Ectodermal cell (in vitro differentiated cells): ENCODE measurements around the gene FAM228B.
"Not testable (repeated sequence)": the region's sequence is repeated elsewhere in the genome, so short reads cannot be mapped to it uniquely, and the experiment has no call there.

ENCODE experiments used
- H3K27ac ChIP-seq: 2 replicates; pipeline ENCODE4 v1.7.0; 2013; ENCODE audit warnings: mild to moderate bottlenecking, low read depth, low read length; ENCODE audit not compliant: insufficient read depth, poor library complexity, severe bottlenecking
- H3K27me3 ChIP-seq: 2 replicates; pipeline ENCODE4 v1.7.0; 2013; ENCODE audit warnings: mild to moderate bottlenecking, low read length; ENCODE audit not compliant: insufficient read depth, control insufficient read depth, poor library complexity, severe bottlenecking
- H3K36me3 ChIP-seq: one replicate; pipeline ENCODE4 v1.7.0; 2013; ENCODE audit warnings: low read length; ENCODE audit not compliant: control insufficient read depth, insufficient read depth
- H3K4me1 ChIP-seq: one replicate; pipeline ENCODE4 v1.7.0; 2013; ENCODE audit warnings: low read length; ENCODE audit not compliant: control insufficient read depth, insufficient read depth
- H3K4me3 ChIP-seq: 2 replicates; pipeline ENCODE4 v1.7.0; 2013; ENCODE audit warnings: low read depth, low read length, control low read depth; ENCODE audit not compliant: insufficient read depth
- H3K9me3 ChIP-seq: 2 replicates; pipeline ENCODE4 v1.7.0; 2013; ENCODE audit warnings: mild to moderate bottlenecking, low read length, moderate library complexity; ENCODE audit not compliant: control insufficient read depth
- WGBS, 2 experiments: methylation state at CpG; one replicate each; pipeline ENCODE4 v1.1.7; 2013; ENCODE audit warnings: missing lambda C conversion rate in 2 of 2; 5-methylcytosine and 5-hydroxymethylcytosine counted together

Gene FAM228B

DNA sequence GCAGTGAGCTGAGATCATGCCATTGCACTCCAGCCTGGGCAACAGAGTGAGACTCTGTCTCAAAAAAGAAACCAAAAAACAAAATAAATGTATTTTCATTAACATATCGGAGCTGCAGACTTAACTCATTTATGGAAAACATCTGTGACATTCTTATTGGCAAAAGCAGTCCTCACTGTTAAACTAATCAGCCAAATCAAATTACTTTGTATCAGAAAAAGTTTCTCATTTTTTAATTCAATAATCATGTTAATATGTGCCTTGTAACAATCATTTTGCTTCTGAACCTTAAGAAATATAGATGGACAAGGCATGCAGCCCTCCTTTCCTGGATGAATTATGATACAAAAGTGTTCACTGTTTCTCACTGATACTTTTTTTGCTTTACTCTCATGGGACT is 20.6 kb upstream of the FAM228B start:
- Histone ChIP-seq H3K27me3 (no peaks in the 10 kb centered on the region), H3K4me1 (no peaks in the 10 kb centered on the region), H3K9me3 (no peaks in the 10 kb centered on the region), H3K27ac (no peak overlapping the region), H3K36me3 (no peaks in the 10 kb centered on the region), H3K4me3 (no peak overlapping the region)
- 88 to 94% methylated on average over 1 of the region's 1 CpG for WGBS, 2 experiments

- no peaks in the 10 kb centered on the region for H3K4me1 ChIP-seq
- no peak overlapping the region for H3K4me3 ChIP-seq
- H3K36me3 ChIP-seq, result no peaks in the 10 kb centered on the region
- H3K9me3 ChIP-seq, result no peaks in the 10 kb centered on the region
- H3K27me3 ChIP-seq, result no peaks in the 10 kb centered on the region
- no peak overlapping the region for H3K27ac ChIP-seq
- WGBS, 2 experiments, result 92 to 93% methylated on average over 8 of the region's 8 CpGs
Measured at GRCh38 chr2:24104110-24104650, 19.1 kb upstream of the FAM228B start.

GRCh38 chr2:24104906-24105305 is 18.4 kb upstream of the FAM228B start:
- no peak overlapping the region for H3K27ac ChIP-seq
- H3K9me3 ChIP-seq, result no peaks in the 10 kb centered on the region
- H3K36me3 ChIP-seq, result no peaks in the 10 kb centered on the region
- no peak overlapping the region for H3K4me3 ChIP-seq
- no peaks in the 10 kb centered on the region for H3K27me3 ChIP-seq
- WGBS, 2 experiments, result 88 to 92% methylated on average over 4 of the region's 4 CpGs
- H3K4me1 ChIP-seq, result no peaks in the 10 kb centered on the region

DNA sequence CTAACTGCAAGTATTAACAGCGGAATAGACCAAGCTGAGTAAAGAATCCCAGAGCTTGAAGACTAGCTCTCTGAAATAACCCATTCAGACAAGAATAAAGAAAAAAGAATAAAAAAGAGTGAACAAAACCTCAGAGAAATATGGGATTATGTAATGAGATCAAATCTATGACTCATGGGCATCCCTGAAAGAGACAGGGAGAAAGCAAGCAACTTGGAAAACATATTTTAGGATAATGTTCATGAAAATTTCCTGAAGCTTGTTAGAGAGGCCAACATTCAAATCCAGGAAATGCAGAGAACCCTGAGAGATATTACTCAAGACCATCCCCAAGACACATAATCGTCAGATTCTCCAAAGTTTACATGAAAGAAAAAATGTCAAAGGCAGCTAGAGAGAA is 17.5 kb upstream of the FAM228B start:
- Histone ChIP-seq H3K27ac (no peak overlapping the region), H3K9me3 (no peaks in the 10 kb centered on the region), H3K4me3 (no peak overlapping the region), H3K4me1 (no peaks in the 10 kb centered on the region), H3K27me3 (no peaks in the 10 kb centered on the region), H3K36me3 (no peaks in the 10 kb centered on the region)
- WGBS, 2 experiments, result 48 to 50% methylated on average over 2 of the region's 2 CpGs

DNA sequence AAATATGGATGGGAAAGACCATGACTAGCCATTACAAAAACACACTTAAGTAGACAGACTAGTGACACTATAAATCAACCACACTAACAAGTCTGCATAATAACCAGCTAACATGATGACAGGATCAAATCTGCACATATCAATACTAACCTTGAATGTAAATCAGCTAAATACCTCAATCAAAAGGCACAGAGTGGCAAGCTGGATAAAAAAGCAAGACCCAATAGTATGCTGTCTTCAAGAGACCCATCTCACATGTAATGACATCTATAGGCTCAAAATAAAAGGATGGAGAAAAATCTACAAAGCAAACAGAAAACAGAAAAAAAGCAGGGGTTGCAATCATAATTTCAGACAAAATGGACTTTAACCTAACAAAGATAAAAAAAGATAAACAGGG is 16.5 kb upstream of the FAM228B start:
- Histone ChIP-seq H3K27me3 (no peaks in the 10 kb centered on the region), H3K36me3 (no peaks in the 10 kb centered on the region), H3K4me1 (no peaks in the 10 kb centered on the region), H3K4me3 (no peak overlapping the region), H3K9me3 (no peaks in the 10 kb centered on the region), H3K27ac (no peak overlapping the region)

DNA sequence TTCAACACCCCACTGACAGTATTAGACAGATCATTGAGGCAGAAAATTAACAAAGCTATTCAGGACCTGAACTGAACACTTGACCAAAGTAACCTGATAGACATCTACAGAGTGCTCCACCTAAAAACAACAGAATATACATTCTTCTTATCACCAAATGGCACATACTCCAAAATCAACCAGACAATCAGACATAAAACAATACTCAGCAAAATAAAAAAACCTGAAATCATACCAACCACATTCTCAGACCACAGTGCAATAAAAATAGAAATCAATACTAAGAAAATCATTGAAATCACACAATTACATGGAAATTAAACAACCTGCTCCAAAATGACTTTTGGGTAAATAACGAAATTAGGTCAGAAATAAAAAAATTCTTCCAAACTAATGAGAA is 15.9 kb upstream of the FAM228B start:
- no peak overlapping the region for H3K4me3 ChIP-seq
- no CpG with 5 or more reads among the region's 1 CpG for WGBS, 2 experiments
- no peaks in the 10 kb centered on the region for H3K36me3 ChIP-seq
- no peaks in the 10 kb centered on the region for H3K27me3 ChIP-seq
- no peak overlapping the region for H3K27ac ChIP-seq
- H3K4me1 ChIP-seq, result no peaks in the 10 kb centered on the region
- no peaks in the 10 kb centered on the region for H3K9me3 ChIP-seq

- H3K27ac ChIP-seq, H3K4me3 ChIP-seq, H3K36me3 ChIP-seq, H3K27me3 ChIP-seq, H3K9me3 ChIP-seq, H3K4me1 ChIP-seq: not testable (repeated sequence)
- WGBS, 2 experiments, result 80 to 93% methylated on average over 1 of the region's 1 CpG
Measured at GRCh38 chr2:24109431-24109830, 13.8 kb upstream of the FAM228B start.

GRCh38 chr2:24110660-24111303 is 12.5 kb upstream of the FAM228B start:
- Histone ChIP-seq H3K27ac (no peak overlapping the region), H3K4me1 (no peaks in the 10 kb centered on the region), H3K9me3 (no peaks in the 10 kb centered on the region), H3K36me3 (no peaks in the 10 kb centered on the region), H3K4me3 (no peak overlapping the region), H3K27me3 (no peaks in the 10 kb centered on the region)
- 94 to 95% methylated on average over 7 of the region's 7 CpGs for WGBS, 2 experiments

DNA sequence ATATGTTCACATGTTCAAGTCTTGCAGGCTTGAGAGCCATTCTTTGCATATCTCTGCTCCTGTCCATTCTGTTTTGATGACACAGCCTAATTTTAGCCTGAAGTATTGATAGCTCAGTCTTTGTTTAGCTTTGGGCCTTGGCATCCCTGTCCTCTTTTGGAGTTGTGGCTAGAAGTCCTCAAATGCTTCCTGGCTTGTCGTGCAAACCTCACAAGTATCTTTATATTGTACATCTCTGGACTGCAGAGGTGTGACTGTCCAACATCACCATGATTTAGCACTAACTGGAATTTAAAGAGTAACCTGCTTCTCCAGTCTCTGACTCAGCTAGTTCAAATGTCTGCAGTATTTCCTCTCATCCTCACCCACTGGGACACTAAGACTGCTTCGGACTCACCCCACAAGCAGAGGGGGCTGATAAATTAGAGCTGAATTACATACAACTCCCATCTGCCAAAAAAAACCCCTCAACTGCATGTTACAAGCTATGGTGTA is 11.8 kb upstream of the FAM228B start:
- 92% methylated on average over 2 of the region's 2 CpGs for WGBS, 2 experiments
- Histone ChIP-seq H3K27me3 (no peaks in the 10 kb centered on the region), H3K27ac (no peak overlapping the region), H3K4me1 (no peaks in the 10 kb centered on the region), H3K4me3 (no peak overlapping the region), H3K9me3 (no peaks in the 10 kb centered on the region), H3K36me3 (no peaks in the 10 kb centered on the region)

GRCh38 chr2:24115057-24115456 is 8.2 kb upstream of the FAM228B start:
- 0 to 50% methylated on average over 1 to 2 of the region's 2 CpGs for WGBS, 2 experiments
- H3K4me1 ChIP-seq, result no peaks in the 10 kb centered on the region
- H3K27me3 ChIP-seq, result no peaks in the 10 kb centered on the region
- no peaks in the 10 kb centered on the region for H3K36me3 ChIP-seq
- H3K4me3 ChIP-seq, result no peak overlapping the region
- H3K27ac ChIP-seq, result no peak overlapping the region
- no peaks in the 10 kb centered on the region for H3K9me3 ChIP-seq
